ENCODE data around the gene PTPRB. TPM values are rescaled to one million over a fixed set of nuclear protein-coding genes. Genes with fewer than 3 reads are reported as not detected.
A peak's percentile ranks its signal among the peaks of the same experiment; 100 is the strongest.

The PTPRB gene
- total and polyA plus RNA-seq, 8 donors = 1.2 to 51.2 (median 10.5) TPM

DNA sequence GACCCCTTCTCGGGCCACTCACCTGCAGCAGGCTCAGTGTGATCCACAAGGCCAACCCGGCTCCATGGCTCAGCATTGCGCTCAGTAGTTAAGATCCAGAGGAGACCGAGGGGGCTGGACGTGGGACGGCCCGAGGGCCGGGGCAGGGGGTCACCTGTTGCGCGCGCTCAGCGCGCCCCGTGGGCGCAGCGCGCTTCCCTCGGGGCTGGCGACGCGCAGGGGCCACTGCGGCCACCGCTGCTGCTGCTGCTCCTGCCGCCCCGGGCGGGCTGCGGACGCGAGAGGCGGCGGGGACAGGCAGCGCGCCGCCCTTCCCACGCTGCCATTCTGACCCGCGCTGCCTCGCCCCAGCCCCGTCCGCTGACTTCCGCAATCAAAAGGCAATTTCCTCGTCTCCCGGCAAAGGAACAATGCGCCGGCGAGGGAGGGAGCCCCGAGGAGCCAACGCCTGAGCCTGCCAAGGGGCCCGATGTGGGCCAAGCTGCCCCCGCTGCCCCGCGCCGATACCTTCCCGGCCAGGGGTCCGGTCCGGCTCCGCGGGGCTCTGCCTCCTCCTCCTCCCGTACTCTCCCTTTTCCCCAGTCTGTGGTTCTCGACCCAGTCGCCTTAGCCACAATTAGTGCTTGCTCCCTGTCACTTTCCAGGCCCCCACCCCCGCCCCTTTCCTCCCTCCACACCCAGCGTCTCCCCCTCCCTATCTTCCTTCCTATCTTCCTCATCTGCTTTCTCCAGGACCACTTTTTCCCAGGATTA, 27.3 kb downstream of the PTPRB start:
- peaks cover 7 to 22% (median 12%) of the 10 kb centered on the region in 4 donors for H3K4me1 ChIP-seq
- H3K27ac ChIP-seq = peak overlapping the region in 4 of 5 donors; percentile 26 to 72 (median 45)
- TF ChIP-seq POLR2A (IDR thresholded peaks at IDR 0.05) = no peak
- TF ChIP-seq POLR2AphosphoS5 (IDR thresholded peaks at IDR 0.05) = peak; percentile 27 to 56 (median 48)
- peak; percentile 48 to 82 for DNase-seq
- WGBS, 5 donors = 1 to 3% (median 2%) methylated on average over 29 to 63 of the region's 63 CpGs
- H3K9me3 ChIP-seq = no peaks in the 10 kb centered on the region
- H3K36me3 ChIP-seq = no peaks in the 10 kb centered on the region
- H3K27me3 ChIP-seq = peaks cover 0 to 34% (median 13%) of the 10 kb centered on the region in 3 donors
- intact Hi-C loops (cut with DNase I; ENCODE audit: low total_unique reads) = no loop called here
- peak overlapping the region; percentile 44 to 57 (median 46) for H3K4me3 ChIP-seq

GRCh38 chr12:70609203-70609602, 28.0 kb downstream of the PTPRB start:
- 80 to 93% (median 86%) methylated on average over 2 of the region's 2 CpGs for WGBS, 5 donors
- H3K4me3 ChIP-seq = peak overlapping the region; percentile 44 to 57 (median 46)
- intact Hi-C loops (cut with DNase I; ENCODE audit: low total_unique reads) = no loop called here
- H3K9me3 ChIP-seq = no peaks in the 10 kb centered on the region
- DNase-seq = peak in 1 of 2 donors; percentile 9
- peaks cover 0 to 39% (median 13%) of the 10 kb centered on the region in 3 donors for H3K27me3 ChIP-seq
- TF ChIP-seq, protein P1, sequence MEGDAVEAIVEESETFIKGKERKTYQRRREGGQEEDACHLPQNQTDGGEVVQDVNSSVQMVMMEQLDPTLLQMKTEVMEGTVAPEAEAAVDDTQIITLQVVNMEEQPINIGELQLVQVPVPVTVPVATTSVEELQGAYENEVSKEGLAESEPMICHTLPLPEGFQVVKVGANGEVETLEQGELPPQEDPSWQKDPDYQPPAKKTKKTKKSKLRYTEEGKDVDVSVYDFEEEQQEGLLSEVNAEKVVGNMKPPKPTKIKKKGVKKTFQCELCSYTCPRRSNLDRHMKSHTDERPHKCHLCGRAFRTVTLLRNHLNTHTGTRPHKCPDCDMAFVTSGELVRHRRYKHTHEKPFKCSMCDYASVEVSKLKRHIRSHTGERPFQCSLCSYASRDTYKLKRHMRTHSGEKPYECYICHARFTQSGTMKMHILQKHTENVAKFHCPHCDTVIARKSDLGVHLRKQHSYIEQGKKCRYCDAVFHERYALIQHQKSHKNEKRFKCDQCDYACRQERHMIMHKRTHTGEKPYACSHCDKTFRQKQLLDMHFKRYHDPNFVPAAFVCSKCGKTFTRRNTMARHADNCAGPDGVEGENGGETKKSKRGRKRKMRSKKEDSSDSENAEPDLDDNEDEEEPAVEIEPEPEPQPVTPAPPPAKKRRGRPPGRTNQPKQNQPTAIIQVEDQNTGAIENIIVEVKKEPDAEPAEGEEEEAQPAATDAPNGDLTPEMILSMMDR (IDR thresholded peaks at IDR 0.05) = no peak
- TF ChIP-seq POLR2A (IDR thresholded peaks at IDR 0.05) = no peak
- TF ChIP-seq EP300 (IDR thresholded peaks at IDR 0.05) = no peak
- TF ChIP-seq POLR2AphosphoS5 (IDR thresholded peaks at IDR 0.05) = no peak
- peaks cover 7 to 22% (median 12%) of the 10 kb centered on the region in 4 donors for H3K4me1 ChIP-seq
- H3K27ac ChIP-seq = peak overlapping the region in 4 of 5 donors; percentile 26 to 72 (median 45)
- no peaks in the 10 kb centered on the region for H3K36me3 ChIP-seq

GRCh38 chr12:70608184-70608583, 29.0 kb downstream of the PTPRB start:
- 53 to 80% (median 75%) methylated on average over 1 of the region's 1 CpG for WGBS, 5 donors

GRCh38 chr12:70607107-70607506, 30.1 kb downstream of the PTPRB start:
- H3K4me3 ChIP-seq = peak overlapping the region in 2 of 4 donors; percentile 44 to 49
- peaks cover 7 to 16% (median 12%) of the 10 kb centered on the region in 4 donors for H3K4me1 ChIP-seq
- DNase-seq = no peak
- H3K36me3 ChIP-seq = no peaks in the 10 kb centered on the region
- intact Hi-C loops (cut with DNase I; ENCODE audit: low total_unique reads) = no loop called here
- H3K9me3 ChIP-seq = no peaks in the 10 kb centered on the region
- H3K27ac ChIP-seq = peak overlapping the region in 1 of 5 donors; percentile 8
- H3K27me3 ChIP-seq = peaks cover 0 to 39% (median 13%) of the 10 kb centered on the region in 3 donors
- TF ChIP-seq, protein P1 (IDR thresholded peaks at IDR 0.05) = no peak
- TF ChIP-seq EP300 (IDR thresholded peaks at IDR 0.05) = no peak
- no peak for TF ChIP-seq POLR2A (IDR thresholded peaks at IDR 0.05)
- TF ChIP-seq POLR2AphosphoS5 (IDR thresholded peaks at IDR 0.05) = no peak

More at GRCh38 chr12:70608184-70608583, 29.0 kb downstream of the PTPRB start:
- Histone ChIP-seq H3K4me3 (peak overlapping the region in 3 of 4 donors; percentile 44 to 57 (median 49)), H3K27ac (peak overlapping the region in 1 of 5 donors; percentile 5), H3K4me1 (peaks cover 7 to 22% (median 12%) of the 10 kb centered on the region in 4 donors), H3K9me3 (no peaks in the 10 kb centered on the region), H3K27me3 (peaks cover 0 to 39% (median 13%) of the 10 kb centered on the region in 3 donors), H3K36me3 (no peaks in the 10 kb centered on the region)
- DNase-seq = no peak
- intact Hi-C loops (cut with DNase I; ENCODE audit: low total_unique reads) = no loop called here
- TF ChIP-seq EP300 (IDR thresholded peaks at IDR 0.05) = no peak
- no peak for TF ChIP-seq POLR2AphosphoS5 (IDR thresholded peaks at IDR 0.05)
- no peak for TF ChIP-seq POLR2A (IDR thresholded peaks at IDR 0.05)
- TF ChIP-seq, protein P1 (IDR thresholded peaks at IDR 0.05) = no peak

Data from stomach (tissue), 9 donors.